Endothelial cell of umbilical vein (primary cell): Measurements from ENCODE around the gene TLDC2. TPM values are rescaled to one million over a fixed set of nuclear protein-coding genes. Genes with fewer than 3 reads are reported as not detected.

ENCODE experiments used
- Bru-seq: library from RNA; stranded (reverse); fragments of 400-500 nt; gene quantifications from one replicate; lab custom pipeline; 2021; lab: Mats Ljungman, UMichigan
- BruChase-seq, 2 experiments: library from RNA; stranded (reverse); fragments of 400-500 nt; gene quantifications; one replicate each; lab custom pipeline; 2021; lab: Mats Ljungman, UMichigan
- BruUV-seq: library from RNA; stranded (reverse); fragments of 400-500 nt; replicated peaks from 2 replicates; lab custom pipeline; 2021; lab: Mats Ljungman, UMichigan
- CTCF ChIA-PET: fragments of 300-600, 350-600 bp; sonication (Branson Sonifier 250); formaldehyde crosslinking; loops from one replicate; lab custom pipeline; 2021; ENCODE audit warnings: antibody characterized with exemption, inconsistent platforms; lab: Charles Lee
- POLR2A ChIA-PET: fragments of 300-600, 350-600 bp; sonication (Branson Sonifier 250); formaldehyde crosslinking; loops from one replicate; lab custom pipeline; 2021; ENCODE audit warnings: antibody characterized with exemption, inconsistent platforms; lab: Charles Lee
- DNase-seq: peaks from one replicate; pipeline ENCODE4 v3.0.0-alpha.2; 2011; ENCODE audit warnings: low read depth, low spot score
- FAIRE-seq: peaks from 2 replicates; lab custom pipeline; 2011; peaks lifted over from hg19 to GRCh38; lab: Jason Lieb, UNC
- H2AFZ ChIP-seq: 2 replicates; pipeline ENCODE4 v1.6.0; 2012; ENCODE audit warnings: low read depth, low read length, control low read depth, inconsistent platforms
- H3K27ac ChIP-seq: 2 replicates; pipeline ENCODE4 v1.5.1; 2011; ENCODE audit warnings: low read depth, mild to moderate bottlenecking, control low read depth, low read length, moderate library complexity; ENCODE audit not compliant: insufficient read depth
- H3K27me3 ChIP-seq, 2 experiments: 2 replicates each; pipeline versions ENCODE4 v1.6.0 to v1.6.1; 2011; ENCODE audit warnings: low read length in 2 of 2, mixed read lengths in 1 of 2; ENCODE audit not compliant: control insufficient read depth in 2 of 2, insufficient read depth in 2 of 2
- H3K36me3 ChIP-seq, 2 experiments: 2 replicates in 1 of 2; 3 replicates in 1 of 2; pipeline ENCODE4 v1.5.1; 2011; ENCODE audit warnings: low read length in 2 of 2, mild to moderate bottlenecking in 1 of 2, moderate library complexity in 1 of 2; ENCODE audit not compliant: control insufficient read depth in 2 of 2, insufficient read depth in 2 of 2; ENCODE audit errors: extremely low read depth in 1 of 2
- H3K4me1 ChIP-seq: 3 replicates; pipeline ENCODE4 v1.5.1; 2011; ENCODE audit warnings: mild to moderate bottlenecking, low read length; ENCODE audit not compliant: control insufficient read depth, insufficient read depth; ENCODE audit errors: extremely low read depth
- H3K4me2 ChIP-seq: 2 replicates; pipeline ENCODE4 v1.6.1; 2011; ENCODE audit warnings: low read length, control low read depth, mixed read lengths; ENCODE audit not compliant: insufficient read depth
- H3K4me3 ChIP-seq, 3 experiments: fragments of 200-600 bp in 1 of 3; sonication (generic), shearing (Covaris generic) in 1 of 3; replicated peaks in 1 of 3; 2 replicates each; pipeline ENCODE4 v1.5.1; 2011 to 2016; ENCODE audit warnings: control low read depth in 3 of 3, low read length in 3 of 3, mild to moderate bottlenecking in 2 of 3, inconsistent platforms in 1 of 3, low read depth in 1 of 3, moderate library complexity in 1 of 3; ENCODE audit not compliant: insufficient read depth in 1 of 3
- H3K79me2 ChIP-seq: 2 replicates; pipeline ENCODE4 v1.6.0; 2012; ENCODE audit warnings: low read length, inconsistent platforms; ENCODE audit not compliant: control insufficient read depth, insufficient read depth
- H3K9ac ChIP-seq: replicated peaks from 2 replicates; pipeline ENCODE3; 2011; ENCODE audit warnings: low read length, control low read depth; ENCODE audit not compliant: insufficient read depth; ENCODE audit errors: extremely low read depth
- H3K9me1 ChIP-seq: replicated peaks from 3 replicates; pipeline ENCODE4 v1.6.0; 2011; ENCODE audit warnings: mild to moderate bottlenecking, low read length; ENCODE audit not compliant: control insufficient read depth, insufficient read depth; ENCODE audit errors: extremely low read depth
- H3K9me3 ChIP-seq: replicated peaks from 2 replicates; pipeline ENCODE4 v1.5.1; 2012; ENCODE audit warnings: low read length, inconsistent platforms; ENCODE audit not compliant: control insufficient read depth, insufficient read depth
- H4K20me1 ChIP-seq: replicated peaks from 2 replicates; pipeline ENCODE3; 2011; ENCODE audit warnings: mild to moderate bottlenecking, low read length; ENCODE audit not compliant: control insufficient read depth, insufficient read depth; ENCODE audit errors: extremely low read depth
- CTCF ChIP-seq, 2 donors: IDR thresholded peaks; 1 replicate in 1 of 2; 2 replicates in 1 of 2; pipeline ENCODE4 v1.5.1; 2011; ENCODE audit warnings: low read length in 2 of 2, mild to moderate bottlenecking in 2 of 2, moderate library complexity in 2 of 2, control low read depth in 1 of 2, inconsistent platforms in 1 of 2, low read depth in 1 of 2; ENCODE audit not compliant: insufficient read depth in 1 of 2; ENCODE audit errors: extremely low read depth in 1 of 2
- FOS ChIP-seq: IDR thresholded peaks from 2 replicates; pipeline ENCODE4 v1.6.1; 2011; ENCODE audit warnings: mild to moderate bottlenecking, low read length, moderate library complexity, borderline replicate concordance; ENCODE audit not compliant: insufficient read depth
- GATA2 ChIP-seq: IDR thresholded peaks from 2 replicates; pipeline ENCODE4 v1.7.0; 2011; ENCODE audit warnings: low read depth, mild to moderate bottlenecking, moderate library complexity, mixed read lengths, low read length; ENCODE audit not compliant: insufficient read length, insufficient read depth
- JUN ChIP-seq: IDR thresholded peaks from 2 replicates; pipeline ENCODE4 v1.6.1; 2011; ENCODE audit warnings: borderline replicate concordance, low read depth; ENCODE audit not compliant: insufficient read length, insufficient read depth
- MAX ChIP-seq: IDR thresholded peaks from 2 replicates; pipeline ENCODE4 v1.6.1; 2011; ENCODE audit not compliant: insufficient read depth, insufficient read length
- MYC ChIP-seq: IDR thresholded peaks from one replicate; pipeline ENCODE4 v1.6.1; 2011; ENCODE audit warnings: mild to moderate bottlenecking, low read depth, low read length
- POLR2A ChIP-seq: IDR thresholded peaks from 2 replicates; pipeline ENCODE4 v1.6.1; 2012; ENCODE audit warnings: low read depth, mild to moderate bottlenecking, control low read depth, low read length
- dilution Hi-C: fragments of 300-500 bp; cut with MboI; formaldehyde crosslinking; loops from one replicate; pipeline ENCODE4 v1.15.0; 2019; ENCODE audit warnings: low sequenced_read_pairs; ENCODE audit not compliant: extremely low pct_ligation_motif_present
- intact Hi-C: fragments of 100-400 bp; cut with micrococcal nuclease; formaldehyde crosslinking; loops from one replicate; pipeline ENCODE4 v1.10.0; 2022
- long read RNA-seq: library from polyadenylated mRNA; stranded (forward); transcript quantifications from one replicate; pipeline ENCODE4 v2.0.0, GENCODE V29; 2021
- polyA minus RNA-seq, 3 experiments: library from RNA; depleted of rRNA, polyadenylated mRNA; stranded (reverse); fragments of >200 nt; gene quantifications; 1 replicate in 1 of 3; 2 replicates in 2 of 3; pipeline ENCODE4 v1.2.3, GENCODE V29; 2011
- polyA plus RNA-seq, 4 experiments: library from polyadenylated mRNA; depleted of rRNA in 3 of 4; stranded (reverse) in 3 of 4; unstranded in 1 of 4; fragments of >200 nt; gene quantifications; 2 replicates each; pipeline versions ENCODE4 v1.2.1 to v1.2.3, GENCODE V29; 2011 to 2012; ENCODE audit warnings: missing spikeins in 1 of 4
- total RNA-seq: library from RNA; stranded (reverse); gene quantifications from 2 replicates; pipeline ENCODE4 v1.2.3, GENCODE V29; 2021

Gene TLDC2
- total RNA-seq (not detected in 2 replicates), polyA plus RNA-seq (not detected in 2 replicates), polyA minus RNA-seq (not detected in 2 replicates), Bru-seq, nascent RNA (not detected), BruChase-seq, experiment 1, labeled RNA remaining after a 6-hour chase (percentile 5 among the genes with signal in this experiment), BruChase-seq, experiment 2, labeled RNA remaining after a 2-hour chase (percentile 5 among the genes with signal in this experiment)
- polyA plus RNA-seq (2011; cell fraction: cytosol; rRNA removed), result not detected in 2 replicates
- polyA plus RNA-seq (2011; cell fraction: nucleus; rRNA removed), result not detected in 2 replicates
- 0.19 and 0.23 TPM in 2 replicates for polyA plus RNA-seq (2012)
- not detected for polyA minus RNA-seq (2011; cell fraction: cytosol; rRNA and poly(A)+ RNA removed)
- not detected in 2 replicates for polyA minus RNA-seq (2011; cell fraction: nucleus; rRNA and poly(A)+ RNA removed)
- long read RNA-seq, result 0 reads

- DNase-seq (no peak), FAIRE-seq (no peak)
- BruUV-seq, result no TSS peak
- dilution Hi-C loops (no loop called here), intact Hi-C loops (no loop called here)
- H3K4me1 ChIP-seq, result no peaks in the 10 kb centered on the region
- no peaks in the 10 kb centered on the region for H3K27me3 ChIP-seq
- POLR2A ChIA-PET, result interaction anchor here (0.7 kb wide), 1 partner anchor 8 kb away, joined by 9 read pairs; no protein-coding TSS in a partner anchor
- H4K20me1 ChIP-seq, result no peaks in the 10 kb centered on the region
- no peaks in the 10 kb centered on the region for H3K36me3 ChIP-seq
- H3K9ac ChIP-seq, result no peak within 1 kb of the TSS
- no peaks in the 10 kb centered on the region for H3K9me1 ChIP-seq
- CTCF ChIA-PET, result no interaction called here
- H3K79me2 ChIP-seq, result no peaks in the 10 kb centered on the region
- no peaks in the 10 kb centered on the region for H3K9me3 ChIP-seq
- no peak within 1 kb of the TSS for H3K4me3 ChIP-seq
- no peak within 1 kb of the TSS for H3K4me2 ChIP-seq
- H3K27ac ChIP-seq, result no peak within 1 kb of the TSS
- no peak within 1 kb of the TSS for H2AFZ ChIP-seq
- no peak for TF ChIP-seq FOS
- no peak for TF ChIP-seq GATA2
- TF ChIP-seq POLR2A, result no peak
- TF ChIP-seq JUN, result no peak
- TF ChIP-seq MYC, result no peak
- TF ChIP-seq CTCF (IDR thresholded peaks at IDR 0.05; ENCODE audit: extremely low read depth in 1 of 2, insufficient read depth in 1 of 2, low read depth in 1 of 2, low read length in 2 of 2), result no peak
- no peak for TF ChIP-seq MAX
These were observed at the start of gene TLDC2 for GRCh38 chr20:36875702-36876472. Gene TLDC2 (plus strand): TSS chr20:36876138. CDS start chr20:36876175, 37 bp downstream.
